A549 (cell line): ENCODE measurements around the gene NNT. TPM values are rescaled to one million over a fixed set of nuclear protein-coding genes. Genes with fewer than 3 reads are reported as not detected.
"Not testable (repeated sequence)": the region's sequence is repeated elsewhere in the genome, so short reads cannot be mapped to it uniquely, and the experiment has no call there.

Experiments used
- ATAC-seq, 2 experiments: fragments of 200-7000 bp in 1 of 2; fragments of >200 bp in 1 of 2; cut with Nextera tagmentation in 1 of 2; cut with Tn5 transposase in 1 of 2; 3 replicates each; pipeline versions ENCODE4 v1.8.0 to v1.9.1; 2018 to 2020; ENCODE audit warnings: mild to moderate bottlenecking in 1 of 2, moderate library complexity in 1 of 2
- CTCF ChIA-PET: fragments of 300-600 bp; sonication (Branson Sonifier 250); formaldehyde crosslinking; extraction: SDS; loops from one replicate; lab custom pipeline; 2021; ENCODE audit warnings: antibody characterized with exemption, inconsistent platforms; lab: Yijun Ruan, JAX
- POLR2A ChIA-PET: fragments of 350-600 bp; formaldehyde crosslinking; extraction: SDS; loops from one replicate; lab custom pipeline; 2021; ENCODE audit warnings: antibody characterized with exemption, inconsistent platforms; lab: Yijun Ruan, JAX
- DNase-seq, 2 experiments: peaks; one replicate each; pipeline versions ENCODE4 v3.0.0 to v3.0.0-alpha.2; 2011 to 2016; ENCODE audit warnings: low read depth in 1 of 2, low spot score in 1 of 2
- FAIRE-seq: peaks from 2 replicates; lab custom pipeline; 2011; peaks lifted over from hg19 to GRCh38; lab: Jason Lieb, UNC
- H3K27ac ChIP-seq, 2 experiments: fragments of >200 bp; sonication (Bioruptor Twin); formaldehyde crosslinking; 3 replicates each; pipeline ENCODE4 v1.5.1; 2016 to 2017
- H3K4me1 ChIP-seq: fragments of >200 bp; sonication (Bioruptor Twin); formaldehyde crosslinking; 3 replicates; pipeline ENCODE4 v1.6.1; 2016
- H3K4me2 ChIP-seq: fragments of >200 bp; sonication (Bioruptor Twin); formaldehyde crosslinking; 3 replicates; pipeline ENCODE4 v1.6.1; 2016
- H3K4me3 ChIP-seq: fragments of >200 bp; sonication (Bioruptor Twin); formaldehyde crosslinking; 3 replicates; pipeline ENCODE4 v1.5.1; 2016
- H3K9me3 ChIP-seq: fragments of >200 bp; sonication (Bioruptor Twin); formaldehyde crosslinking; 3 replicates; pipeline ENCODE4 v1.6.1; 2016
- BHLHE40 ChIP-seq: IDR thresholded peaks from 2 replicates; pipeline ENCODE4 v1.6.1; 2012; ENCODE audit warnings: low read depth, low read length, inconsistent platforms
- FOSB ChIP-seq: fragments of 250-450 bp; sonication (Bioruptor Pico); IDR thresholded peaks from 2 replicates; pipeline ENCODE4 v1.5.0; 2020; ENCODE audit warnings: mild to moderate bottlenecking, moderate library complexity
- FOSL2 ChIP-seq, 2 experiments: fragments of 450-650 bp in 1 of 2; fragments of >200 bp in 1 of 2; sonication (Bioruptor Twin) in 1 of 2; formaldehyde crosslinking; IDR thresholded peaks; 2 replicates each; pipeline versions ENCODE4 v1.5.0 to v1.6.1; 2016 to 2020; ENCODE audit warnings: mild to moderate bottlenecking in 1 of 2, moderate library complexity in 1 of 2
- FOXS1 ChIP-seq: fragments of 250-450 bp; sonication (Bioruptor Pico); IDR thresholded peaks from 2 replicates; pipeline ENCODE4 v1.5.0; 2020; ENCODE audit warnings: mild to moderate bottlenecking, moderate library complexity
- HOXB5 ChIP-seq: fragments of 250-450 bp; sonication (Bioruptor Pico); IDR thresholded peaks from 2 replicates; pipeline ENCODE4 v1.5.0; 2020; ENCODE audit warnings: mild to moderate bottlenecking, moderate library complexity
- KDM1A ChIP-seq: fragments of 200-600 bp; sonication (generic); IDR thresholded peaks from 2 replicates; pipeline ENCODE4 v1.6.1; 2016; ENCODE audit warnings: low read depth, mild to moderate bottlenecking
- MAFK ChIP-seq: fragments of 450-650 bp; IDR thresholded peaks from 2 replicates; pipeline ENCODE4 v1.6.1; 2014; ENCODE audit not compliant: partially characterized antibody
- MYC ChIP-seq: IDR thresholded peaks from 2 replicates; pipeline ENCODE4 v1.6.1; 2012; ENCODE audit warnings: mild to moderate bottlenecking, inconsistent platforms, low read length, improper control_type of control experiment, borderline replicate concordance
- POLR2A ChIP-seq: IDR thresholded peaks from 2 replicates; pipeline ENCODE4 v1.6.1; 2012; ENCODE audit warnings: mild to moderate bottlenecking, low read length
- RFX5 ChIP-seq: fragments of 450-650 bp; IDR thresholded peaks from 2 replicates; pipeline ENCODE4 v1.7.1; 2014; ENCODE audit warnings: antibody characterized with exemption, mild to moderate bottlenecking, moderate library complexity
- RNF2 ChIP-seq: fragments of 200-600 bp; sonication (generic); IDR thresholded peaks from 2 replicates; pipeline ENCODE4 v1.6.1; 2016; ENCODE audit warnings: low read depth, mild to moderate bottlenecking, antibody characterized with exemption, moderate library complexity, borderline replicate concordance
- TP53 ChIP-seq: fragments of 250-450 bp; sonication (Bioruptor Pico); IDR thresholded peaks from 2 replicates; pipeline ENCODE4 v1.5.0; 2021; ENCODE audit warnings: mild to moderate bottlenecking, moderate library complexity
- USF2 ChIP-seq: fragments of 450-650 bp; IDR thresholded peaks from 2 replicates; pipeline ENCODE4 v1.6.1; 2014; ENCODE audit warnings: antibody characterized with exemption
- ZC3H11A ChIP-seq: fragments of 450-650 bp; IDR thresholded peaks from 2 replicates; pipeline ENCODE4 v1.6.1; 2014; ENCODE audit warnings: antibody characterized with exemption, mild to moderate bottlenecking
- ZFP36 ChIP-seq: fragments of 450-650 bp; IDR thresholded peaks from 2 replicates; pipeline ENCODE4 v1.6.1; 2014; ENCODE audit warnings: borderline replicate concordance; ENCODE audit not compliant: partially characterized antibody
- WGBS: methylation state at CpG from one replicate; pipeline ENCODE4 v1.1.6; 2017; ENCODE audit errors: missing lambda C conversion rate; 5-methylcytosine and 5-hydroxymethylcytosine counted together
- polyA plus RNA-seq, 4 experiments: library from polyadenylated mRNA; depleted of rRNA in 3 of 4; stranded (reverse); fragments of >200 nt; fragmentation: RNase III in 1 of 4; extraction: RNeasy Plus Mini Kit Qiagen cat#74134 plus additional on column Dnase treatment in 1 of 4; gene quantifications; 2 replicates in 3 of 4; 3 replicates in 1 of 4; pipeline ENCODE4 v1.2.3, GENCODE V29; 2011 to 2017
- TF ChIP-seq, protein P1 (sequence below): IDR thresholded peaks from 2 replicates; pipeline ENCODE4 v1.6.1; 2012; ENCODE audit warnings: low read depth, borderline replicate concordance
- TF ChIP-seq, protein P2 (sequence below): fragments of >200 bp; sonication (Bioruptor Twin); formaldehyde crosslinking; IDR thresholded peaks from 2 replicates; pipeline ENCODE4 v1.6.1; 2016

Gene NNT
- polyA plus RNA-seq, 2 of the 4 experiments (the other 2 are of a cell fraction), result 15.2 to 35.5 TPM

- no peaks in the 10 kb centered on the region for H3K4me1 ChIP-seq
- H3K9me3 ChIP-seq, result no peaks in the 10 kb centered on the region
- H3K27ac ChIP-seq, result no peak overlapping the region
- CTCF ChIA-PET, result no interaction called here
- TF ChIP-seq MAFK (peak; percentile 55), FOXS1 (CRISPR knock-in tag) (no peak), ZC3H11A (no peak)
- TF ChIP-seq, protein P1, sequence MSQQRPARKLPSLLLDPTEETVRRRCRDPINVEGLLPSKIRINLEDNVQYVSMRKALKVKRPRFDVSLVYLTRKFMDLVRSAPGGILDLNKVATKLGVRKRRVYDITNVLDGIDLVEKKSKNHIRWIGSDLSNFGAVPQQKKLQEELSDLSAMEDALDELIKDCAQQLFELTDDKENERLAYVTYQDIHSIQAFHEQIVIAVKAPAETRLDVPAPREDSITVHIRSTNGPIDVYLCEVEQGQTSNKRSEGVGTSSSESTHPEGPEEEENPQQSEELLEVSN, result no peak
- TF ChIP-seq, all 56 proteins: peak for 1
- no peak overlapping the region for H3K4me2 ChIP-seq
- no peak for FAIRE-seq
- no peak for DNase-seq
- ATAC-seq, result no peak
- H3K4me3 ChIP-seq, result no peak overlapping the region
- WGBS, result 88% methylated on average over 1 of the region's 1 CpG
- POLR2A ChIA-PET, result no interaction called here
These were observed 88.9 kb downstream of the NNT start for GRCh38 chr5:43691893-43692292.

GRCh38 chr5:43693411-43693810 is 90.4 kb downstream of the NNT start:
- H3K4me2 ChIP-seq, result no peak overlapping the region
- no peak for ATAC-seq
- CTCF ChIA-PET, result no interaction called here
- TF ChIP-seq ZC3H11A (no peak), USF2 (no peak), MYC (no peak), FOSL2 (IDR thresholded peaks at IDR 0.05) (no peak), FOSL2 (CRISPR knock-in tag; IDR thresholded peaks at IDR 0.05) (no peak), POLR2A (no peak), RFX5 (no peak), KDM1A (no peak), TP53 (CRISPR knock-in tag) (no peak), ZFP36 (no peak), HOXB5 (CRISPR knock-in tag) (no peak), RNF2 (no peak), FOSB (CRISPR knock-in tag) (no peak)
- TF ChIP-seq, protein P2, sequence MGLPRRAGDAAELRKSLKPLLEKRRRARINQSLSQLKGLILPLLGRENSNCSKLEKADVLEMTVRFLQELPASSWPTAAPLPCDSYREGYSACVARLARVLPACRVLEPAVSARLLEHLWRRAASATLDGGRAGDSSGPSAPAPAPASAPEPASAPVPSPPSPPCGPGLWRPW, result no peak
- TF ChIP-seq, protein P1, result no peak
- TF ChIP-seq, all 56 proteins: peak for 0
- Histone ChIP-seq H3K9me3 (no peaks in the 10 kb centered on the region), H3K27ac (no peak overlapping the region), H3K4me1 (no peaks in the 10 kb centered on the region), H3K4me3 (no peak overlapping the region)
- DNase-seq, result no peak
- POLR2A ChIA-PET, result no interaction called here
- FAIRE-seq, result no peak

- no peak for DNase-seq
- 73% methylated on average over 1 of the region's 1 CpG for WGBS
- POLR2A ChIA-PET, result no interaction called here
These were observed 91.0 kb downstream of the NNT start for GRCh38 chr5:43694027-43694426.

DNA sequence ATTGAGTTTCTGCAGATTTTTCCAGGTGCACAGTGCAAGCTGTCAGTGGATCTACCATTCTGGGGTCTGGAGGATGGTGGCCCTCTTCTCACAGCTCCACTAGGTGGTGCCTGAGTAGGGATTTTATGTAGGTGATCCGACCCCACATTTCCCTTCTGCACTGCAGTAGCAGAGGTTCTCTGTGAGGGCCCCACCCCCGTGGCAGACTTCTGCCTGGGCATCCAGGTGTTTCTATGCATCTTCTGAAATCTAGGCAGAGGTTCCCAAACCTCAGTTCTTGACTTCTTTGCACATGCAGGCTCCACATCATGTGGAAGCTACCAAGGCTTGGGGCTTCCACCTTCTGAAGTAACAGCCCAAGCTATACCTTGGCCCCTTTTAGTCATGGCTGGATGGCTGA is 93.5 kb downstream of the NNT start:
- H3K27ac ChIP-seq, H3K9me3 ChIP-seq, POLR2A ChIA-PET, ATAC-seq, FAIRE-seq, H3K4me1 ChIP-seq, H3K4me2 ChIP-seq, H3K4me3 ChIP-seq: not testable (repeated sequence)
- CTCF ChIA-PET, result interaction anchor here (0.9 kb wide), 1 partner anchor 17 kb away, joined by 3 read pairs; no protein-coding TSS in a partner anchor
- peak in 1 of 2 experiments; percentile 1 for DNase-seq
- WGBS, result 50% methylated on average over 2 of the region's 2 CpGs

More at GRCh38 chr5:43694027-43694426, 91.0 kb downstream of the NNT start:
- ATAC-seq (no peak), FAIRE-seq (no peak)
- Histone ChIP-seq H3K4me1 (no peaks in the 10 kb centered on the region), H3K9me3 (no peaks in the 10 kb centered on the region), H3K27ac (no peak overlapping the region), H3K4me3 (no peak overlapping the region), H3K4me2 (no peak overlapping the region)
- TF ChIP-seq POLR2A (no peak), BHLHE40 (no peak)
- CTCF ChIA-PET, result no interaction called here
